ENCODE data around the gene C18orf32.

DNA sequence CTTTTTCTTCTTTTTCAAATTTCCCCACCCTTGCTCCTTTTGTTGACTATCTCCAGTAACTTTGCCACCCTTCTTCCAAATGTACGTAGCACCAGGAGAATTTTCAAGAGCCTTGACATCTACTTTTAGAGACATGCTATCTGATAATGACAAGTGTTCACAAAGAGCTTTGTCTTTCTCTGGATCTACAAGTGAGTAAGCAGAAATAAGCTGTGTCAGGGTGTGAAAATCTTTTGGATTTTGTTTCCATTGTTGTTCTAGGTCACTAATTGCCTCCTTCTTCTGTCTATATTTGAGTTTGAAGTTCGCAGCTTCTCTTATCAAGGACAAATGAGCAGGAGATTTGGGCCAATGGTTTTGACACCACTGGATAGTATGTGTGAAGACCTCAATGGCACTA is 8.4 kb upstream of the C18orf32 start:
- TF ChIP-seq, protein P1, sequence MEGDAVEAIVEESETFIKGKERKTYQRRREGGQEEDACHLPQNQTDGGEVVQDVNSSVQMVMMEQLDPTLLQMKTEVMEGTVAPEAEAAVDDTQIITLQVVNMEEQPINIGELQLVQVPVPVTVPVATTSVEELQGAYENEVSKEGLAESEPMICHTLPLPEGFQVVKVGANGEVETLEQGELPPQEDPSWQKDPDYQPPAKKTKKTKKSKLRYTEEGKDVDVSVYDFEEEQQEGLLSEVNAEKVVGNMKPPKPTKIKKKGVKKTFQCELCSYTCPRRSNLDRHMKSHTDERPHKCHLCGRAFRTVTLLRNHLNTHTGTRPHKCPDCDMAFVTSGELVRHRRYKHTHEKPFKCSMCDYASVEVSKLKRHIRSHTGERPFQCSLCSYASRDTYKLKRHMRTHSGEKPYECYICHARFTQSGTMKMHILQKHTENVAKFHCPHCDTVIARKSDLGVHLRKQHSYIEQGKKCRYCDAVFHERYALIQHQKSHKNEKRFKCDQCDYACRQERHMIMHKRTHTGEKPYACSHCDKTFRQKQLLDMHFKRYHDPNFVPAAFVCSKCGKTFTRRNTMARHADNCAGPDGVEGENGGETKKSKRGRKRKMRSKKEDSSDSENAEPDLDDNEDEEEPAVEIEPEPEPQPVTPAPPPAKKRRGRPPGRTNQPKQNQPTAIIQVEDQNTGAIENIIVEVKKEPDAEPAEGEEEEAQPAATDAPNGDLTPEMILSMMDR (IDR thresholded peaks at IDR 0.05), result no peak
- TF ChIP-seq POLR2A (IDR thresholded peaks at IDR 0.05), result no peak

All from right lobe of liver (tissue), 4 donors.